Breast epithelium (tissue), 3 donors: Measurements from ENCODE around the gene TMEM169.

ENCODE experiments used
- POLR2A ChIP-seq: fragments of 450-650 bp; IDR thresholded peaks from one replicate; pipeline ENCODE4 v1.6.1; 2016; ENCODE audit warnings: antibody characterized with exemption, mild to moderate bottlenecking, moderate library complexity
- POLR2AphosphoS5 ChIP-seq, 3 donors: sonication (generic); formaldehyde crosslinking; IDR thresholded peaks; one replicate each; pipeline ENCODE4 v1.6.1; 2017; ENCODE audit warnings: antibody characterized with exemption in 3 of 3
- TF ChIP-seq, protein P1 (sequence below), 3 donors: fragments of 450-650 bp; IDR thresholded peaks; one replicate each; pipeline ENCODE4 v1.5.1; 2016 to 2017; ENCODE audit warnings: antibody characterized with exemption in 3 of 3, mild to moderate bottlenecking in 3 of 3, moderate library complexity in 3 of 3

DNA sequence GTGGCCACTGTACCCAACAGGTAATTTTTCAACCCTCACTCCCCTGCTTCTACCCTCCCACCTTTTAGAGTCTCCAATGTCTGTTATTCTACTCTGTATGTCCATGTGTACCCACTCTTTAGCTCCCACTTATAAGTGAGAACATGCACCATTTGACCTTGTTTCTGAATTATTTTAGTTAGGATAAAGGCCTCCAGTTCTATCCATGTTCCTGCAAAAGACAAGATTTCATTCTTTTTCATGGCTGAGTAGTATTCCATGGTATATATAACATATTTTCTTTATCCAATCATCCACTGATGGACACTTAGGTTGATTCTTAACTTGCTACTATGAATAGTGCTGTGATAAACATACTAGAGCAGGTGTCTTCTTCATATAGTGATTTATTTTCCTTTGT lies 9.2 kb upstream of the TMEM169 start:
- TF ChIP-seq, protein P1, sequence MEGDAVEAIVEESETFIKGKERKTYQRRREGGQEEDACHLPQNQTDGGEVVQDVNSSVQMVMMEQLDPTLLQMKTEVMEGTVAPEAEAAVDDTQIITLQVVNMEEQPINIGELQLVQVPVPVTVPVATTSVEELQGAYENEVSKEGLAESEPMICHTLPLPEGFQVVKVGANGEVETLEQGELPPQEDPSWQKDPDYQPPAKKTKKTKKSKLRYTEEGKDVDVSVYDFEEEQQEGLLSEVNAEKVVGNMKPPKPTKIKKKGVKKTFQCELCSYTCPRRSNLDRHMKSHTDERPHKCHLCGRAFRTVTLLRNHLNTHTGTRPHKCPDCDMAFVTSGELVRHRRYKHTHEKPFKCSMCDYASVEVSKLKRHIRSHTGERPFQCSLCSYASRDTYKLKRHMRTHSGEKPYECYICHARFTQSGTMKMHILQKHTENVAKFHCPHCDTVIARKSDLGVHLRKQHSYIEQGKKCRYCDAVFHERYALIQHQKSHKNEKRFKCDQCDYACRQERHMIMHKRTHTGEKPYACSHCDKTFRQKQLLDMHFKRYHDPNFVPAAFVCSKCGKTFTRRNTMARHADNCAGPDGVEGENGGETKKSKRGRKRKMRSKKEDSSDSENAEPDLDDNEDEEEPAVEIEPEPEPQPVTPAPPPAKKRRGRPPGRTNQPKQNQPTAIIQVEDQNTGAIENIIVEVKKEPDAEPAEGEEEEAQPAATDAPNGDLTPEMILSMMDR (IDR thresholded peaks at IDR 0.05), result no peak
- no peak for TF ChIP-seq POLR2A
- no peak for TF ChIP-seq POLR2AphosphoS5 (IDR thresholded peaks at IDR 0.05)
